Stimulated activated CD8-positive, alpha-beta memory T cell treated with anti-CD3 and anti-CD28 coated beads, Interleukin-12 subunit alpha, Interleukin-12 subunit beta, amount 100 ng/mL, for 24 hours (primary cell): ENCODE data around the gene LONP1.
"Not testable (repeated sequence)": the region's sequence is repeated elsewhere in the genome, so short reads cannot be mapped to it uniquely, and the experiment has no call there.

Experiments used
- DNase-seq: peaks from one replicate; pipeline ENCODE4 v3.0.0-alpha.2; 2020; ENCODE audit errors: extremely low read depth

Gene LONP1

GRCh38 chr19:5692723-5693194 is 27.2 kb downstream of the LONP1 start:
- no peak for DNase-seq

GRCh38 chr19:5691822-5692722 is 27.9 kb downstream of the LONP1 start:
- DNase-seq, result no peak

DNA sequence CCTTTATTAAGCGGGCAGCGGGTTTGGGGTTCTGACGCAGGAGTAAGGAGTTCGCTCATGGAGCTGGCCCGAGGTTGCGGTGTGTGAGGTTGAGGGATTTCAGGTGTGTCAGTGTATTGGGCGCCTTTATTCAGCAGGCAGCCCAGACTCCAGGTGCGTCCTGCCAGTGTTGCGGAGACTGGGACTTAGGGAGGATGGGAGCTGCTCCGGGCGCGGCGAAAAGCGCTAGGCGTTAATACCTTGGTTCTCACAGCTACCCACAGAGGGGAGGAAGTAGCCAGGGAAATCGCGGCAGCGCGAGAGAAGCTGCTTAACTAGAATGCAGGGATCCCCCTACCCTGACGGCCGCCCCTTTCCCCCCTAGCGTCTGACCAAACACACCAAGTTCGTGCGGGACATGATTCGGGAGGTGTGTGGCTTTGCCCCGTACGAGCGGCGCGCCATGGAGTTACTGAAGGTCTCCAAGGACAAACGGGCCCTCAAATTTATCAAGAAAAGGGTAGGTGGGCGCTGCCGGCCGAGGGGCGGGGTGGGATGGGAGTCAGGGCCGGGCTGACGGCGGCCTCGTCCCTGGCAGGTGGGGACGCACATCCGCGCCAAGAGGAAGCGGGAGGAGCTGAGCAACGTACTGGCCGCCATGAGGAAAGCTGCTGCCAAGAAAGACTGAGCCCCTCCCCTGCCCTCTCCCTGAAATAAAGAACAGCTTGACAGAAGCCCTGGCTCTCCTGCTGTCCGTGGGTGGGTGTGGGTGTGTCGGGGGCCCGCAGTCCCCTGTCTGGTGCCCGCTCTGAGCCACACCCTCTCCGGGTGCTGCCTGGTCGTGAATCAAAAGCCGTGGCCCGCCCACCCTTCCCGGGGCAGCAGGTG is 28.8 kb downstream of the LONP1 start:
- no peak for DNase-seq

DNA sequence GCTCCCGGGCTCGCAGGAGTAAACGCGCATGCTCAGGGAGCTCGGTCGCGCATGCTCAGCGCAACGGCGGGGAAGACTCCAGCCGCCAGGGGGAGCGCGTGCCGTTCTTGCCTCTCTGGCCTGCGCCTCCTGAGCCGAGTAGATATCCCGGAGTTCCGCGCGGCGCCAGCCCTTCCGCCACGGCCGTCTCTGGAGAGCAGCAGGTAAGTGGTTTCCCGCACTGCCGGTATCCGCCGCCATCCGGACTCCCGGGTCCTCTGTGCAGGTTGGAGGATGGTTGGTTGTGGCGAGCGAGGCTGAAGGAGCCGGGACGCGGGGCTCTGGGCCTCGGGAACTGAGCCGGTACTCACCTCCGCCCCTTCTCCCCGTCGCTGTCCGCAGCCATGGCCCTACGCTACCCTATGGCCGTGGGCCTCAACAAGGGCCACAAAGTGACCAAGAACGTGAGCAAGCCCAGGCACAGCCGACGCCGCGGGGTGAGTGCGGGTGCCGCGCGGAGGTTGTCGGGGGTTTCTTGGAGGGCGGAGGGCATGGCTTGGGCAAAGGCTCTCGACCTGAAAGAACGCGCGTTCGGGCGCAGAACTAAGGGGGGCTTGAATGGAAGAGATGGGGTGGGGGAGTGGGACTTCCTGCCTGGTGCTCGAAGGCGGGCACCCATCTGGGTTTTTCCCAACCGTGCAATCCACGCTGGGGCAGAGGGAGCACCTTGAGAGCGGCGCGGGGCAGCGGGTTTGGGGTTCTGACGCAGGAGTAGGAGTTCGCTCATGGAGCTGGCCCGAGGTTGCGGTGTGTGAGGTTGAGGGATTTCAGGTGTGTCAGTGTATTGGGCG is 29.6 kb downstream of the LONP1 start, which contains the start of gene RPL36:
Gene RPL36 (plus strand): TSS at position 171 of the 830 bp plus-strand sequence. CDS start 213 bp downstream, at position 384.
- peak; percentile 96 for DNase-seq

DNA sequence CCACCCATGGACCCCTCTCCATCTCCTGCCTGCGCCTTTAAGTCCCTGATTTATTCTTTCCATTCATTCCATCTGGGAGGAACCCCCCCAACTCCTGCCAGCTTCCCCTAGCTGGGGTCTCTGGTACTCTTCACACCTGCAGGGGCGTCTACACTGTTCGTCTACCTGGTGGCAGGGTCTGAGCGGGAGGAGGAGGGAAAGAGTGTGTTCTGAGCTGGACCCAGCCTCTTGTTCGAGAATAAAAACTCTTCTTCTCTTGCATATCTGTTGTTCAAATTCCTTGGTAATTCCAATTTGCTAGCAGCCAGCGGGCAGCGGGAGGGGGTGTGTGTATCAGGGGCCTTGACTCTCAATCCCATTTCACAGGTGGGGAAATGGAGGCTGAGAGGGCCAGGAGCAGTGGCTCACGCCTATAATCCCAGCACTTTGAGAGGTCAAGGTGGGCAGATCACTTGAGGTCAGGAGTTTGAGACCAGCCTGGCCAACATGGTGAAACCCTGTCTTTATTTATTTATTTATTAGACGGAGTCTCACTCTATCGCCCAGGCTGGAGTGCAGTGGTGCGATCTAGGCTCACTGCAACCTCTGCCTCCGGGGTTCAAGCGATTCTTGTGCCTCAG is 31.6 kb downstream of the LONP1 start:
- not testable (repeated sequence) for DNase-seq

- DNase-seq, result no peak
Observed at GRCh38 chr19:5687360-5688198, 32.4 kb downstream of the LONP1 start.

DNA sequence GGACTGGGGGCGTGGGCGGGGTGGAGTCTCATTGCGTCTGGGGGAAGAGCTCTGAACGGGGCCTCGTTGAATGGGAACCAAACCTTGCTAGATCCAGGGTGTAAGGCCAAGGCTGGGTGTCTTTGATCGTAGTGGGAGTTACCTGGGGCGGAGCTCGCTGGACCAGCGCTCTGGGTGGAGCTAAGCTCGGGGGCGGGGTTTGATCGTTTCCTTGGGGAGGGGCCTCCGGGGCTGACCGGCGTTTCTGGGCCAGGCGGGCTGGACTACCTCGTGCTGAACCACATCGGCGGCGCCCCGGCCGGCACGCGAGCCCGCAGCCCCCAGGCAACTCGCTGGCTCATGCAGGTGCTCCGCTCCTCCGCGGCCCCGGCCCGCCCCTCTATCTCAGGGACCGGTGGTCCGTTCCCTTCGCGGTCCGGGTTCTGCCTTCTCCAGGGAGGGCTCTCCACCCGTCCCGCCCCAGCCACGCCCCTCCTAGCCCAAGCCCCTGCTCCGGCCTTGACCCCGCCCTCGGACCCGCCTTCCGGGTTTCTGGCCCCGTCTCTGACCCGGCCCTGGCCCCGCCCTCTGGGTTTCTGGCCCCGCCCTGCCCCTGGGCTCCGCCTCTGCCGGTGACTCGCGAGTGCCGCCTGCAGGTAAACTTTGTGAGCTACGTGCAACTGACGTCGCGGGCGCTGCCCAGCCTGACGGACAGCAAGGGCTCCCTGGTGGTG is 33.1 kb downstream of the LONP1 start:
- DNase-seq, result peak; percentile 99

DNA sequence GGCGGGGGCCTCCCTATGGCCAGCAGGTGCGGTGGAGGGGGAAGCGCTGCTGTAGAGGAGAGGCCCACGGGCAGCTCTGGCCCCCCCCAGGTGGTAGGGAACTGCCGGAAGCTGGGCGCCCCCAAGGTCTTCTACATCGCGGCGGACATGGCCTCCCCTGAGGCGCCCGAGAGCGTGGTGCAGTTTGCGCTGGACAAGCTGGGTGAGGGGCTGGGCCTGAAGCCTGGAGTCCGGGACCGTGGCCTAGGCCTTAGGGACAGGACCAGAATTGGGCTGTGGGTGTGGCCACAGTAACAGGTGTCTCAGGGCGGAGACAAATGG is 33.7 kb downstream of the LONP1 start:
- no peak for DNase-seq

GRCh38 chr19:5684694-5685430 is 35.1 kb downstream of the LONP1 start:
- no peak for DNase-seq

DNA sequence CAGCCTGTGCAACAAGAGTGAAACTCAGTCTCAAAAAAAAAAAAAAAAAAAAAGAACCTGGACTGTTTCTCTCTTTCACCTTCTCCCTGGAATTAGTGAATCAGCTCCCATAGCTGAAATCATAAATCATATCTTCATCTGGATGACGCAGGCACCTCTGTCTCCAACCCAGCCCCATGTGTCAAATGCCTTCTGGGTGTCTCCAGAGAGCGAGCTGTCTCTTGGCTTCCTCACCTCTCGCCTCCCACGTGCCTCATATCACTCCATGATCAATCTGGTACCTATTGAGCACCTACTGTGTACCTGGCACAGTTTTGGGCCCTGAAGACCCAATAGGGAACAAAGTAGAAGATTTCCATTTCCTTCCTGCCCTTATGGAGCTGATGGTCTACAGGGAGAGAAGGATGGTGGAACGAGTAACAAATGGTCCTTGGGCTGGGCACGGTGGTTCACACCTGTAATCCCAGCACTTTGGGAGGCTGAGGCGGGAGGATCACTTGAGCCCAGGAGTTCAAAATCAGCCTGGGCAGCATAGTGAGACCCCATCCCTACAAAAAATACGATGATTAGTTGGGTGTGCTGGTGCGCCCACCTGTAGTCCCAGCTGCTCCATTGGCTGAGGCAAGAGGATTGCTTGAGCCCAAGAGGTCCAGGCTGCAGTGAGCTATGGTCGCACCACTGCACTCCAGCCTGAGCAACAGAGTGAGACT is 36.6 kb downstream of the LONP1 start:
- no peak for DNase-seq

DNA sequence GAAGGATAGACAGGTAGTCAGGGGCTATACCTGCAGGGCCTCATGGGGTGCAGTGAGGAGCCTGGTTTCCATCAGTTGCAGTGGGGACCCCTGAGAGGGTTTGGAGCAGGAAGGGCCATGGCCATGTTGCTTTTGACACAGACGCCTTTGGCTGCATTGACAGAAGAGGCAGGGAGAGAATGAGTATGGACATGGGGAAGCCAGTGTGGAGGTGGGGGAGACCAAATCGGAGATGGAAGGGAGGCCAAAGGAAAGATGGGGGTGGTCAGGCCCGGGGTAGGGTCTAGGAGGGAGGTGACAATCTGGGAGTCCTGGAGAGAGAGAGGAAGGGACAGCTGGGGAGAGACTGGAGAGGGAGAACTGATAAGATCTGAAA is 37.9 kb downstream of the LONP1 start:
- no peak for DNase-seq

GRCh38 chr19:5681391-5682106 is 38.4 kb downstream of the LONP1 start:
- DNase-seq, result no peak

- peak; percentile 92 for DNase-seq
Observed at GRCh38 chr19:5680437-5681368, 39.2 kb downstream of the LONP1 start, which contains the start of the genes HSD11B1L and MICOS13. HSD11B1L (plus strand) TSS chr19:5681027; CDS start chr19:5684833, 3,806 bp downstream. MICOS13 (minus strand) TSS chr19:5680516; CDS start chr19:5680486, 30 bp downstream.

GRCh38 chr19:5680084-5680436 is 39.9 kb downstream of the LONP1 start:
- no peak for DNase-seq

- no peak for DNase-seq
Observed at GRCh38 chr19:5679289-5680083, 40.5 kb downstream of the LONP1 start.
